HFF-Myc (cell line): ENCODE measurements around the gene SHROOM4.

Experiments
- DNase-seq: peaks from one replicate; pipeline ENCODE4 v3.0.0-alpha.2; 2011; ENCODE audit warnings: low read depth; ENCODE audit errors: extremely low read depth
- H3K4me3 ChIP-seq: replicated peaks from 2 replicates; pipeline ENCODE4 v1.5.1; 2011; ENCODE audit warnings: low read depth, mild to moderate bottlenecking, control low read depth, low read length
- TF ChIP-seq, protein P1 (sequence below): IDR thresholded peaks from 2 replicates; pipeline ENCODE4 v1.5.1; 2012; ENCODE audit warnings: mild to moderate bottlenecking, low read depth, low read length, control low read depth; ENCODE audit errors: missing control alignments

Gene SHROOM4

DNA sequence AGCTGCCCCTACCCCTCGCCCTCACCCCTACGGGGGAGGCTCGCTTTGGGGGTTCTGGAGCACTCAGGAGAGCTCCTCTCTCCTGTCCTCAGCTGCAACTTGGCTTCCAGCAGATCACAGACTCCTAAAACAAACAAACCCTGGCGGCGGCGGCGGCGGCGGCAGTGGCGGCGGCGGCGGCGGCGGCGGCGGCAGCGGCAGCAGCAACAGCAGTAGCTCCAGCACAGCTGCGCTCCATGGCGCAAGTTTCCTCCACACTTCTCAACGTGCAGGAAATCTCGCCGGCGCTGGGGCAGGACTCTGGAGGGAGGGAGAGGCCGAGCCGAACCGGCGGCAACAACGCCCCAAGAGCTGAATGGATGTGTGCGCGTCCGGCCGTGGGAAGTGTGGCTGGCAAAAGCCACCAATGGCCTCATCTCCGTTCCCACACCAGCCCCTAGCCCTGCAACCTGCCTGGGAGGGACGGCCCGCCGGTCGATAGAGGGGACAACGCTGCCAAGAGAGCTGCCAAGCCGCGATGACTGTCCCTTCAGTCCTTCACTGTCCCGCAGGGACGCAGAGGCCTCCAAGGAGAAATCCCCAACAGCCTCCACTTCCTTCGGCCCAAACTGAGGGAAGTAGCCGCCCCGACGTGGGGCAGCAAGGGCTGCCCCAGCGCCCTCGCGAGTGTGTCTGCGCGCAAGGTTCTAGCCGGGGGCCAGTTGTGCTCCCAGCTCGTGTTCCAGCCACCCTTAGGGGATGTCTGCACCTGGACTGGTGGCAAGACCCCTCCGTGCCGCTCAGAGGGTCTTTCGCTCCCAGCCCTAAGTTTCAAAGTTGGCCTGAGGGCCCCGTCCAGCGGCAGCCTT, 775 bp downstream of the SHROOM4 start:
- DNase-seq: no peak
- H3K4me3 ChIP-seq: peak overlapping the region; percentile 25
- TF ChIP-seq, protein P1, sequence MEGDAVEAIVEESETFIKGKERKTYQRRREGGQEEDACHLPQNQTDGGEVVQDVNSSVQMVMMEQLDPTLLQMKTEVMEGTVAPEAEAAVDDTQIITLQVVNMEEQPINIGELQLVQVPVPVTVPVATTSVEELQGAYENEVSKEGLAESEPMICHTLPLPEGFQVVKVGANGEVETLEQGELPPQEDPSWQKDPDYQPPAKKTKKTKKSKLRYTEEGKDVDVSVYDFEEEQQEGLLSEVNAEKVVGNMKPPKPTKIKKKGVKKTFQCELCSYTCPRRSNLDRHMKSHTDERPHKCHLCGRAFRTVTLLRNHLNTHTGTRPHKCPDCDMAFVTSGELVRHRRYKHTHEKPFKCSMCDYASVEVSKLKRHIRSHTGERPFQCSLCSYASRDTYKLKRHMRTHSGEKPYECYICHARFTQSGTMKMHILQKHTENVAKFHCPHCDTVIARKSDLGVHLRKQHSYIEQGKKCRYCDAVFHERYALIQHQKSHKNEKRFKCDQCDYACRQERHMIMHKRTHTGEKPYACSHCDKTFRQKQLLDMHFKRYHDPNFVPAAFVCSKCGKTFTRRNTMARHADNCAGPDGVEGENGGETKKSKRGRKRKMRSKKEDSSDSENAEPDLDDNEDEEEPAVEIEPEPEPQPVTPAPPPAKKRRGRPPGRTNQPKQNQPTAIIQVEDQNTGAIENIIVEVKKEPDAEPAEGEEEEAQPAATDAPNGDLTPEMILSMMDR: no peak

DNA sequence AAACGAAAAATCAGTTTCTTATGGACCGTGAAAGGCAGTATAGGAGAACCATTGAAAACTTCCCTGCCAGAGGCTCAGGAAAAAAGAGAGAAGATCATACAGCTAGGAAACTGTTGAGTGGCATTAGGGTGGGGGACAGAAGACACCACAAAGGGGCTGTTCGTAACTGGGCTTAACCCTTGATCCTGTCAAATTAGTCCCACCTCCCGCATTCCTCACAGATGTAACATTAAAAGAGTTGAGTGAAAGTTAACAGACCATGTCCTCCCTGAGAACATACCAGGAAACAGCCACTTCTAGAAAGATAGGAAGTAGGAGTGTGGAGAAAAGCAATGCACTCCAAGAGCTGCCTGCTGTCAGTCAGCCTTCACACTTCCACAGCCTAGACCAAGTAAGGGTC, 8.7 kb downstream of the SHROOM4 start:
- TF ChIP-seq, protein P1: no peak
- no peak overlapping the region for H3K4me3 ChIP-seq
- no peak for DNase-seq

DNA sequence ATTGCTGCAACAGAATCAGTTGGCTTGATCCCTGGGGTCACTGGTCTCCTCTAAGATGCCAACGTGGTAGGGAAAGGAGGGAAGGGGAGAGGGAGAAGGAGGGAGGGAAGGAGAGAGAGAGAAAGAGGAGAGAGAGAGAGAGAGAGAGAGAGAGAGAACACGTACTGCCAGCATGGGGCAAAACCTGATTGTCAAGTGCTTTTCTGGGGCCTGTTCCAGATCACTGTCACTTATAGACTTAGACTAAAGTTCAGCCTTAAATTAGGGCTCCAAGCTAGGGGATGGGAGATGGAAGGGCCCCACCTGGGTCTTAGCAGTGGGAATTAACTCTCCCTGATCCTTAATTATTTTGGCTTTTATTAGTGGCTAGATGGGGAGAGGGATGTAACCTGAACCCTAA, 12.9 kb downstream of the SHROOM4 start:
- no peak for DNase-seq
- TF ChIP-seq, protein P1: no peak
- H3K4me3 ChIP-seq: no peak overlapping the region

DNA sequence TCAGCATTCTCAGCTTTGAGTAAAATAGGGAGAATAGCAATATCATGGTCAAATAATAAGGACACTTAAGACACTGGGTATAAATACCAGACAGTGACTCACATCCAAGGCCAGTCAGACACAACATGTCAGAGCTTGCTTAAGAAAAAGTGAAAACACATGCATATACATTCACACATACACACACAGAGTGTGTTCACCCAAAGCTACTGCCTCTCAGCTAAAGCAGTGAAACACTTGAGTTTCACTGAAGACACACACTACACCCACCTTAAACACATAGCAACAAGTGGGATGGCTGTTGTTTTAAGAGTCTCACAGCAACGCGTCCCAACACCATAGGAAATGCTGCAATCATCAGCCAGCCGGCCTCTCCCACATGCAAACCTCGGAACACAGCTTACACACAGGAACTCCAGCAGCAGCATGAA, 14.4 kb downstream of the SHROOM4 start:
- H3K4me3 ChIP-seq: no peak overlapping the region
- no peak for DNase-seq
- TF ChIP-seq, protein P1: no peak

DNA sequence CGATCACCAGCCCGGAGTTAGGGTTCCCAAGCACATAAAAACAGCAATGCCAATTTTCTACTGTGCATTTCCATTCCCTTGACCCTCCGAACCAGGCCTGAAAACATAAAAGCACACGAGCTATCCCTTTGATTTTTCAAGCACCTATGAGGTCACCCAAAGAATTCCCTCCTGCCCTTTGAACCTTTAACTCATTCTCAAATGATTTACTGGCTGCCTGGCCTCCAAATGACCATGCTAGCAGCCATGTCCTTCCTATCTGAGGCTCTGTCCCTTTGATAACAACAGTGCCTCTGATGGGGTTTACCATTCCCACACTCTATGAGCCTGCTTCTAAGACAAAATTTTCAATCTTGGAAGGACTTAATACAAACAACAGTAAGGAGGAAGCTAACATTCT, 15.2 kb downstream of the SHROOM4 start:
- TF ChIP-seq, protein P1: no peak
- H3K4me3 ChIP-seq: no peak overlapping the region
- no peak for DNase-seq

DNA sequence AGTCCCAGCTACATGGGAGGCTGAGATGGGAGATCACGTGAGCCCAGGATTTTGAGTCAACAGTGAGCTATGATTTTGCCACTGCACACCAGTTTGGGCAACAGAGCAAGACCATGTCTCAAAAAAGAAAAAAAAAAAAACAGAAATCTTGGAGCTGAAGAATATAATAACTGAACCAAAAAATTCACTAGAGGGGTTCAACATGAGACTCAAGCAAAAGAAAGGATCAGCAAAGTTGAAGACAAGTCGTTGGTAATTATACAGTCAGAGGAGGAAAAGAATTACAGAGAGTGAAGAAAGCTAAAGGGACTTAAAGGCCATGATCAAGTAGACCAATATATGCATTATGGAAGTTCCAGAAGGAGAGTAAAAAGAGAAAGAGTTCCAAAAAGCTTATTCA, 26.9 kb downstream of the SHROOM4 start:
- TF ChIP-seq, protein P1: no peak
- H3K4me3 ChIP-seq: no peak overlapping the region
- no peak for DNase-seq
